ENCODE data around the gene CALHM1.

GRCh38 chr10:103499881-103500280 lies 41.2 kb upstream of the CALHM1 start:
- TF ChIP-seq CTCF (IDR thresholded peaks at IDR 0.05; ENCODE audit: low read depth, low read length, missing input control): no peak
- no peak for TF ChIP-seq EGR1 (IDR thresholded peaks at IDR 0.05; ENCODE audit: low read depth in 2 of 2)
- no peak for TF ChIP-seq HNF4A (conservative IDR thresholded peaks at IDR 0.05)
- TF ChIP-seq MAX (IDR thresholded peaks at IDR 0.05): no peak
